Keratinocyte (primary cell): Measurements from ENCODE around the gene RAB11B.

Source experiments
- EZH2 ChIP-seq: IDR thresholded peaks from one replicate; pipeline ENCODE4 v1.6.1; 2012; ENCODE audit warnings: inconsistent platforms, mild to moderate bottlenecking, low read length, moderate library complexity
- TF ChIP-seq, protein P1 (sequence below), 3 experiments: IDR thresholded peaks in 1 of 3; conservative IDR thresholded peaks in 1 of 3; optimal IDR thresholded peaks in 1 of 3; 2 replicates in 2 of 3; 3 replicates in 1 of 3; pipeline versions ENCODE3 to v1.5.1; 2011; ENCODE audit warnings: low read length in 3 of 3, mild to moderate bottlenecking in 3 of 3, moderate library complexity in 2 of 3, control low read depth in 1 of 3, inconsistent platforms in 1 of 3; ENCODE audit not compliant: insufficient read depth in 2 of 3; ENCODE audit errors: extremely low read depth in 1 of 3

DNA sequence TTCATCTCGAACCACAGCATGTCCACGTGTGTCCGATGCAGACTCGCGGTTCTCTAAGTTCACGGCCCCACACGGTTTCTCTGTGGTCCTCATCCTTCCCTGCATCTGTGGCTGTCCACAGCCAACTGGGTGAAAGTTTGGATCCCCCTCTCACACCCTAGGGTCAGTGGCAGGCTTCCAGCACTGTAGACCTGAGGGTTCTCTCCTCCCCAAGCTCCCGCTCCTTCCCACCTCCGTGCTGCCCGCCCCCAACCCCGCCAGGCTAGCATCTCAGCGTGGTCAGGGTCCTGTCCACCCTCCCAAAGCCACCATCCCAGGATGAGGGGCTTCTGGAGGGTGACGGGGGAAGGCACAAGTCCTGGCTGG lies 23.2 kb upstream of the RAB11B start:
- no peak for TF ChIP-seq EZH2
- TF ChIP-seq, protein P1, sequence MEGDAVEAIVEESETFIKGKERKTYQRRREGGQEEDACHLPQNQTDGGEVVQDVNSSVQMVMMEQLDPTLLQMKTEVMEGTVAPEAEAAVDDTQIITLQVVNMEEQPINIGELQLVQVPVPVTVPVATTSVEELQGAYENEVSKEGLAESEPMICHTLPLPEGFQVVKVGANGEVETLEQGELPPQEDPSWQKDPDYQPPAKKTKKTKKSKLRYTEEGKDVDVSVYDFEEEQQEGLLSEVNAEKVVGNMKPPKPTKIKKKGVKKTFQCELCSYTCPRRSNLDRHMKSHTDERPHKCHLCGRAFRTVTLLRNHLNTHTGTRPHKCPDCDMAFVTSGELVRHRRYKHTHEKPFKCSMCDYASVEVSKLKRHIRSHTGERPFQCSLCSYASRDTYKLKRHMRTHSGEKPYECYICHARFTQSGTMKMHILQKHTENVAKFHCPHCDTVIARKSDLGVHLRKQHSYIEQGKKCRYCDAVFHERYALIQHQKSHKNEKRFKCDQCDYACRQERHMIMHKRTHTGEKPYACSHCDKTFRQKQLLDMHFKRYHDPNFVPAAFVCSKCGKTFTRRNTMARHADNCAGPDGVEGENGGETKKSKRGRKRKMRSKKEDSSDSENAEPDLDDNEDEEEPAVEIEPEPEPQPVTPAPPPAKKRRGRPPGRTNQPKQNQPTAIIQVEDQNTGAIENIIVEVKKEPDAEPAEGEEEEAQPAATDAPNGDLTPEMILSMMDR (optimal IDR thresholded peaks at IDR 0.05 in 1 of 3, IDR thresholded peaks at IDR 0.05 in 1 of 3, conservative IDR thresholded peaks at IDR 0.05 in 1 of 3; ENCODE audit: extremely low read depth in 1 of 3, insufficient read depth in 2 of 3, low read length in 3 of 3), result no peak
